Parathyroid adenoma (tissue), 2 donors: Measurements from ENCODE around the gene PRKRIP1.

Experiments used
- H2AFZ ChIP-seq: fragments of 300-600 bp; sonication (generic); one replicate; pipeline ENCODE4 v1.7.0; 2017; ENCODE audit warnings: antibody characterized with exemption, mild to moderate bottlenecking
- H3K27ac ChIP-seq: fragments of 300-600 bp; sonication (generic); one replicate; pipeline ENCODE4 v1.7.0; 2017
- H3K27me3 ChIP-seq: fragments of 300-600 bp; sonication (generic); one replicate; pipeline ENCODE4 v1.7.0; 2017; ENCODE audit warnings: low read length; ENCODE audit not compliant: control insufficient read depth, insufficient read depth
- H3K36me3 ChIP-seq: fragments of 300-600 bp; sonication (generic); one replicate; pipeline ENCODE4 v1.7.0; 2017; ENCODE audit warnings: low read length; ENCODE audit not compliant: control insufficient read depth, insufficient read depth
- H3K4me1 ChIP-seq: fragments of 300-600 bp; sonication (generic); one replicate; pipeline ENCODE4 v1.7.0; 2017; ENCODE audit warnings: control low read depth
- H3K4me2 ChIP-seq: fragments of 300-600 bp; sonication (generic); one replicate; pipeline ENCODE4 v1.7.0; 2017; ENCODE audit warnings: low read length
- H3K4me3 ChIP-seq: fragments of 300-600 bp; sonication (generic); one replicate; pipeline ENCODE4 v1.7.0; 2017; ENCODE audit warnings: low read depth, low read length
- H3K79me2 ChIP-seq: fragments of 300-600 bp; sonication (generic); one replicate; pipeline ENCODE4 v1.7.0; 2017; ENCODE audit warnings: control low read depth
- H3K9ac ChIP-seq: fragments of 300-600 bp; sonication (generic); one replicate; pipeline ENCODE4 v1.7.0; 2017; ENCODE audit warnings: mild to moderate bottlenecking
- H3K9me3 ChIP-seq: fragments of 300-600 bp; sonication (generic); one replicate; pipeline ENCODE4 v1.7.0; 2017; ENCODE audit warnings: low read length; ENCODE audit not compliant: control insufficient read depth
- CTCF ChIP-seq: fragments of 300-600 bp; sonication (generic); IDR thresholded peaks from one replicate; pipeline ENCODE4 v1.7.0; 2017; ENCODE audit warnings: antibody characterized with exemption, mild to moderate bottlenecking
- donor health status: primary hyperparathyroidism.

PRKRIP1 gene

GRCh38 chr7:102431617-102432298, 35.6 kb downstream of the PRKRIP1 start:
- Histone ChIP-seq H3K79me2 (no peaks in the 10 kb centered on the region), H3K9ac (no peak overlapping the region), H3K27ac (peak overlapping the region; percentile 94), H3K4me1 (peaks cover 24% of the 10 kb centered on the region), H3K36me3 (no peaks in the 10 kb centered on the region), H3K27me3 (no peaks in the 10 kb centered on the region), H2AFZ (peak overlapping the region; percentile 71), H3K4me3 (peak overlapping the region; percentile 22), H3K9me3 (no peaks in the 10 kb centered on the region), H3K4me2 (peak overlapping the region; percentile 7)
- no peak for TF ChIP-seq CTCF

GRCh38 chr7:102432442-102433218, 36.5 kb downstream of the PRKRIP1 start:
- Histone ChIP-seq H2AFZ (peak overlapping the region; percentile 78), H3K27ac (peak overlapping the region; percentile 94), H3K79me2 (no peaks in the 10 kb centered on the region), H3K9me3 (no peaks in the 10 kb centered on the region), H3K9ac (no peak overlapping the region), H3K4me2 (peak overlapping the region; percentile 87), H3K36me3 (no peaks in the 10 kb centered on the region), H3K4me1 (peaks cover 24% of the 10 kb centered on the region), H3K4me3 (peak overlapping the region; percentile 61), H3K27me3 (no peaks in the 10 kb centered on the region)
- no peak for TF ChIP-seq CTCF

- H3K9ac ChIP-seq, result no peak within 1 kb of the TSS
- H3K27ac ChIP-seq, result peak within 1 kb of the TSS; percentile 94
- H2AFZ ChIP-seq, result peak within 1 kb of the TSS; percentile 85
- H3K4me2 ChIP-seq, result peak within 1 kb of the TSS; percentile 87
- no peaks in the 10 kb centered on the region for H3K27me3 ChIP-seq
- H3K79me2 ChIP-seq, result no peaks in the 10 kb centered on the region
- H3K4me1 ChIP-seq, result peaks cover 24% of the 10 kb centered on the region
- H3K9me3 ChIP-seq, result no peaks in the 10 kb centered on the region
- no peak for TF ChIP-seq CTCF
- peak within 1 kb of the TSS; percentile 82 for H3K4me3 ChIP-seq
- H3K36me3 ChIP-seq, result no peaks in the 10 kb centered on the region
Measured at GRCh38 chr7:102433219-102434038, 37.3 kb downstream of the PRKRIP1 start, which contains the start of gene ORAI2. TSS of gene ORAI2 (plus strand) at chr7:102433575. CDS start at chr7:102438957, 5,382 bp downstream.

- no peak overlapping the region for H3K9ac ChIP-seq
- H3K9me3 ChIP-seq, result no peaks in the 10 kb centered on the region
- H3K27me3 ChIP-seq, result no peaks in the 10 kb centered on the region
- H3K4me2 ChIP-seq, result peak overlapping the region; percentile 87
- H3K79me2 ChIP-seq, result no peaks in the 10 kb centered on the region
- no peak for TF ChIP-seq CTCF
- peaks cover 24% of the 10 kb centered on the region for H3K4me1 ChIP-seq
- peak overlapping the region; percentile 85 for H2AFZ ChIP-seq
- peak overlapping the region; percentile 57 for H3K27ac ChIP-seq
- peak overlapping the region; percentile 82 for H3K4me3 ChIP-seq
- H3K36me3 ChIP-seq, result no peaks in the 10 kb centered on the region
Measured at GRCh38 chr7:102434039-102434486, 37.9 kb downstream of the PRKRIP1 start.
